GM12891 (cell line): ENCODE results near the gene TJAP1.

Experiments used
- POLR2A ChIP-seq: IDR thresholded peaks from 2 replicates; pipeline ENCODE4 v1.6.1; 2011; ENCODE audit warnings: low read depth, low read length, control low read depth
- POLR2AphosphoS5 ChIP-seq: IDR thresholded peaks from 2 replicates; pipeline ENCODE4 v1.6.1; 2011; ENCODE audit warnings: low read depth, low read length, control low read depth
- SPI1 ChIP-seq: IDR thresholded peaks from 2 replicates; pipeline ENCODE4 v1.6.1; 2011; ENCODE audit warnings: low read depth, low read length, control low read depth
- TAF1 ChIP-seq: IDR thresholded peaks from 2 replicates; pipeline ENCODE4 v1.6.1; 2011; ENCODE audit warnings: low read depth, low read length, control low read depth

DNA sequence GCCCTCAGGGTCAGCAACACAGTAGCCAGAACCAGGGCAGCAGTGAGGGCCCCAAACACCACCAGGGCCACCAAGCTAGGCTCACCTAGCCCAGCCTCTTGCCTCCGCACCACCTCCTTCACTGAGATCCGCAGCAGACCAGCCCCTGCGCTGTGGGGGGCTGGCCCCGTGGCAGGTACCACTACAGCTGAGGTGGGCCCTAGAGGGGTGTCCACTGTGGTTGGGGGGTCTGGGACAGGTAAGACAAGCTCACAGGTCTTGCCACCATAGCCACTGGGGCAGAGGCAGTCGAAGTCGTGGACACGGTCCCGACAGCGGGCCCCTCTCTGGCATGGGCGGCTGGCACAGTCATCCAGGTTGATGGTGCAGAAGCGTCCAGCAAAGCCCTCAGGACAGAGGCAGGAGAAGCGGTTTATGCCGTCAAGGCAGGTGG lies 26.7 kb upstream of the TJAP1 start:
- TF ChIP-seq POLR2AphosphoS5 (no peak), TAF1 (no peak), POLR2A (no peak), SPI1 (no peak)
